Activated T-cell treated with anti-CD3 and anti-CD28 coated beads for 1 hour (primary cell): Measurements from ENCODE around the gene TMEM87A.
"Not testable (repeated sequence)": the region's sequence is repeated elsewhere in the genome, so short reads cannot be mapped to it uniquely, and the experiment has no call there.

ENCODE experiments used
- DNase-seq: peaks from one replicate; pipeline ENCODE4 v3.0.0-alpha.2; 2020; ENCODE audit warnings: low read depth

Gene TMEM87A

DNA sequence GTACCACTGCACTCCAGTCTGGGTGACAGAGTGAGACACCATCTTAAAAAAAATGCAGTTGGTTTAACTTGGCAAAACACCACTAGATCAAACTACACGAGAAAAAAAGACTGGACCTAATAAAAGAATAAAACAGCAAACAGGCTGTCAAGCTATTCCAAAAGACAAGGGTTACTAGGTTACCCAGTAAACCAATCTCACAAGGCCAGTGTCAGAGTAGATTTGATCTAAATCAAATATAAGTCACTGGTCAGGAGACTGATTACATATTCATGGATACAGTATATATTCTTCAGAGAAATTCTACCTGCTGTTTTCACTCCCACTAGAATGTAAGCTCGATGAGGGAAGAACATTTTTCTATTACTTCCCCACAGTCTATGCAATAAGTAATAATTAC lies 2.7 kb downstream of the TMEM87A start:
- no peak for DNase-seq

DNA sequence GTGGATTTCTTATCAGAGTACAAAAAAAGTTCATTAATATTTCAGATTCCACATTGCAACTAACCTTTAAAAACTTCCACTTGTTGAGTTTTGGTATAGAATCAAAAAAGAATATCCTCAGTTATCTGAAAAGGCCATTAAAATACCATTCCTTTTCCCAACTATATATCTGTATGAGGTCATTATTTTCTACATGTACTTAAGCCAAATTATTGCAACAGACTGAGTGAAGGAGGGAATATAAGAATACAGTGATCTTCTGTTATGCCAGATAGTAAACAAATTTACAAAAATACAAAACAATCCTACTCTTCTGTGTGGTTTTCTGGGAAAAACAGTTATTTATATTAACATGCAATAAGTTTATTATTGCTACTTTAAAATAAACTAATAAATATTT lies 5.9 kb downstream of the TMEM87A start:
- no peak for DNase-seq

DNA sequence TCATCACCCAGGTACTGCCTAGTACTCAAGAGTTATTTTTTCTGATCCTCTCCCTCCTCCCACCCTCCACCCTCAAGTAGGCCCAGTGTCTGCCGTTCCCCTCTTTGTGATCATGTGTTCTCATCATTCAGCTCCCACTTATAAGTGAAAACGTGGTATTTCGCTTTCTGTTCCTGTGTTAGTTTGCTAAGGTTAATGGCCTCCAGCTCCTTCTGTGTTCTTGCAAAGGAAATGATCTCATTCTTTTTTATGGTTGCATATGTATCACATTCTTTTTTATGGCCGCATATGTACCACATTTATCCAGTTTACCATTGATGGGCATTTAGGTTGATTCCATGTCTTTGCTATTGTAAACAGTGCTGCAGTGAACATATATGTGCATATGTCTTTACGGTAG lies 8.4 kb downstream of the TMEM87A start:
- DNase-seq: no peak

DNA sequence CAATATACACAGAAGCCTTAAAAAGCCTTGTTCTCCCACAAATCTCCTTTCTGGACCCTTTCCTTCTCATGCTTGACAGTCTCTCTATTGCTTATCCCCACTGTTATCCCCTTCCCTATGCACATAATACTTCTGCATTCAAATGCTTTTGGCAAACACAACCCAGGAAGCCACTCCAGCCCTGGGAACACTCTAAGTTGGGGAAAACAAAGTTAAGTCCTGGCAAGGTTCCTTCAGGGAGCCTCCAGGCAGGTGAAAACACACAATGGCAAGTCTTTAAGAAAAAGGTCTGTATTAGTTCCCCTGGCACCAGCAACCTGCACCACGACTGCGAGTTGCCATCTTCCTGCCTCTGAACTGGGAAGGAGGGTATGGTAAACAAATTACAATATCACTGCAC lies 19.9 kb downstream of the TMEM87A start:
- DNase-seq: no peak

DNA sequence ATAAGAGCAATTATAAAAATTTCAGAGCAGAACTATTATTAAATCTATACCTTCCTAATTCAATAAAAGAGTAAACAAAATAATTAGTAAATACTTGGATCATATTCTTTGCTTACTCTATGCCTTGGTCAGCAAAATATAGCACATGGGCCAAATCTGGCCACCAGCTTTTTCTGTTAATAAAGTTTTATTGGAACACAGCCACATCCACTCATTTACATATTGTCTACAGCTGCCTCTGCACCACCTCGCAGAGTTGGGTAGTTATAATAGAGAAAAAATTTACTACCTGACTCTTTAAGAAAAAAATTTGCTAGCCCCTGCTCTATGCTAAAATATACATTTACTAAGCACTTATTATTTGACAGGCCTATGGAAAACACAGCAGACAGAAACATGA lies 32.4 kb downstream of the TMEM87A start:
- DNase-seq: no peak

DNA sequence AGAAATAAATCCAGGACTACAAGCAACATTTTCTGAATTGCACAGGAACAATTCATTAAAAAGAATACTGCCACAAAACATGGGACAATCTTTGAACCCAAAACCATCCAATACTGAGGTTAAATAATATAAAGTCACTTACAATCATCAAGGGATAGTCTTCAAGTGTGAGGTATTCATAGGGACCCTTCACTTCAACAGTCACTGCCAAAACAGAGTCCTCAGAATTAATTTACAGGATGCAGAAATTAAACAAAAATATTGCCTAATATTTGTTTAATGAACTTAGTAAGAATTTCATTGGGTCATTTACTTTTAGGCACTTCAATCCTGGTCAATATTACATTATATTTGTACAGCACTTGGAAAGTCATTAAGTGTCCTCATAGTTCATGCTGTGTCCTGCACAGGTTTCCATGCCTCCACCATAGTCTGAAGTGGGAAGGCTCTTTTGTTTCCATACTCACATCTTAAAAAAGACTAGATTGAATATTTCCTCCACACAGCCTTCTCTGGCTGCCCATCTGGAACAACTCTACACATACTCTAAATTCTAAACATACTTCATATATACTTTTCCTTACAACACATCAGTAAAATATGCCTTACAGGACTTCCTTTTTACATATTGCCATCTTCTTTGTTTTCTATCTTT lies 33.6 kb downstream of the TMEM87A start:
- DNase-seq: no peak

DNA sequence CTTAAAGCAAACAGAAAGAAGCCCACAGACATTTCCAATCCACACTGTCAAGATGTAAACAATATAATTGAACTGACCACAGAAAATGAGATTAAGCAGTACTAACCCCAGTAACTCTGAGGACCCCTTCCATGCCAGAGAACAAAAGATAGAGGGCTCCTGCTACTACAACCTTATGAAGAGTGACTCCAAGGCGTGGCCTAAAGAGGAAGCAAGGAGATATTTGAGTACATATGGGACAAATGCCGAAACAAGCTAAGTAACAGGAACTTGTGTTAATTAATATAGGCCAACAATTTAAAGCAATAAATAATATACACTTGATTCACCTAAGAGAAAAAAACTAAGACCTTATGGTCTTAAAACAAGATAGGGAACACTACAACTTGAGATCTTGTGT lies 40.1 kb downstream of the TMEM87A start:
- DNase-seq: no peak

DNA sequence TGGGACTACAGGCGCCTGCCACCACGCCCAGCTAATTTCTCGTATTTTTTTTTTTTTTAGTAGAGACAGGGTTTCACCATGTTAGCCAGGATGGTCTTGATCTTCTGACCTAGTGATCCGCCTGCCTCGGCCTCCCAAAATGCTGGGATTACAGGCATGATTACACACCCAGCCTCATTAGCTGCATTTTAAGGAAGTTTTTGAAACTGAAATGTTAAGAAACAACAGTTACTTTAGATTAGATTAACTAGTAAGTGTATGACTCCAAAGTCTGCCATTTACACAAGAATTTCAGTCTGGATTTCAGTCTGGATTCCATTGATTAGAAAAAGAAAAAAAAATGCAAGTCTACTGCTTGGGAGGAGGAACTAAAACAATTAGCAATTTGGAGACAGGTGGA lies 40.6 kb downstream of the TMEM87A start:
- DNase-seq: no peak

DNA sequence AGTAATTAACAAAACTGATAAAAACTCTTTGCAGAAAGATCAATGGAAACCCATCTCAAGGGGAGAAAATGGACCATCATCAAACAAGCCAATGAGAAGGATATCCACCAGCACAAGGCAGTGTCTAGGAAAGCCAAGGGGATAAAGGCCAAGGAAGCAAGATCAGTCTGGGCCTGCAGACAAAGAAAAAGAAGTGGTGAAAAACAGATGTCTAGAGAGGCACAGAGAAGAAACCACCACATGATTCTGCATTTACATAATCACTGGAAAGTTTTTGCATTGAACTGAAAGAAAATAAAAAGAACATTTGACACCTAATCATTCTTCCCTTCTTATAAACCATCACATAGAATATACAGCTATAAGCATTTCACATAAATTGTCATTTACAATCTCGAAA lies 42.1 kb downstream of the TMEM87A start:
- no peak for DNase-seq

DNA sequence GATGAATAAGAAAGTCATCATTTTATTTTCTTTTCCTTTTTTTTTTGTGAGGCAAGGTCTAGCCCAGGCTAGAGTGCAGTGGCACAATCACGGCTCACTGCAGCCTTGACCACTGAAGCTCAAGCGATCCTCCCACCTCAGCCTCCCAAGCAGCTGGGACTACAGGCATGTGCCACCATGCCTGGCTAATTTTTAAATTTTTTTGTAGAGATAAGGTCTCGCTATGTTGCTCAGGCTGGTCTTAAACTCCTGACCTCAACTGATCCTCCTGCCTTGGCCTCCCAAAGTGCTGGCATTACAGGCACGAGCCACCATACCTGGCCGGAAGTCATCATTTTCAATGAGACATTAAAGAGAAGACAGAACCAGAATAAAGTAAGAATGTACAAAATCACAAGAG lies 44.3 kb downstream of the TMEM87A start:
- not testable (repeated sequence) for DNase-seq

DNA sequence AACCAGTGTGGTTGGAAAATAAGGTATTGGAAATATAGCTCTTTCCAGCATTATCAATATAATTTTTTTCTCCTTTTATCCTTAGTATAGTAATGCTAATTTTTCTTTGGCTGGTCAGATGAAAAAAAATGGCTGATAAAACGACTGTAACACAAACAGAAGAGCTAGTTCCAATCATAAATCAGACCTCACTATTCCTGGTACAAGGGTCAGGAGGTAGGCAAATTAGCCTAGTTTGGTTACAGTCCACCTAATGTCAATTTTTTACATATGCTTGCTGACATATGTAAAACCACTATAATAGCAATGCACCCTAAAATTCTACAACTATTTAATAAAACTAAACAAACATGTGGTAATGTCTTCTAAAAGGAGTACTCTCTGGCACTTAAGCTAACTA lies 45.2 kb downstream of the TMEM87A start:
- no peak for DNase-seq

DNA sequence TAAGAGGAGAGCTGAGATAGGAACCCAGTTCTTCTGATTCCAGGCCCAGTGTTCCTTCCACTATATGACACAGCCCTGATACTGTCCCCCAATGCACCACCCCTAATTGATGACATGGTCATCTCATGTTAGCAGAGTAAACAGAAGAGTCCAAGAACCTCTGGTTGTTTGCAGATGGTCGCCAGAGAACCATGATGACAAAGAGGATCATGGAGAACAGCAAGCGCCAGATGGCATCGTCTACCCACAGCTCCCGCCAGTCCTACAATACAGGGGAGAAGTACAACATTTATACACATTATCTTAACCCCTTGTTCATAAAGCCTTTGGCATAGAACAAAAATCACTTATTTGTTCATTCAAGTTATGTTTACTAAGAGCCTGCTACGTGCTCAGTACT lies 46.6 kb downstream of the TMEM87A start:
- no peak for DNase-seq

DNA sequence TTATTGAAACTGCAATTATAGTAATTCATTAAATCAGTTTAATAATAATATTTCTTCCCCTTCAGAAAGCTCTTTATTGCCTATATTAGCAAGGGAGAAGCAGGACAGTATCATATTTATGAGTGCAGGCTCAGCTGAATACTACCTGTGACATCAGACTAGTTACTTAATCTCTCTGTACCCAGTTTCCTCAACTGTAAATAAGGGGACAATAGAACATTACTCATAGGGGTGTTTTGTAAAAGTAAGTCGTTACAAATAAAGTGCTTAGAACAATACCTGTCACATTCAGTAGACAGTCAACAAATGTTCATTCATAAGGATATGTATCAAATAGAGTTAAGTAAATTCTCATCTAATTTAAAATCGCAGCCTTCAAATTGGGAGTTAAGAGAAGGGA lies 53.0 kb downstream of the TMEM87A start:
- no peak for DNase-seq

DNA sequence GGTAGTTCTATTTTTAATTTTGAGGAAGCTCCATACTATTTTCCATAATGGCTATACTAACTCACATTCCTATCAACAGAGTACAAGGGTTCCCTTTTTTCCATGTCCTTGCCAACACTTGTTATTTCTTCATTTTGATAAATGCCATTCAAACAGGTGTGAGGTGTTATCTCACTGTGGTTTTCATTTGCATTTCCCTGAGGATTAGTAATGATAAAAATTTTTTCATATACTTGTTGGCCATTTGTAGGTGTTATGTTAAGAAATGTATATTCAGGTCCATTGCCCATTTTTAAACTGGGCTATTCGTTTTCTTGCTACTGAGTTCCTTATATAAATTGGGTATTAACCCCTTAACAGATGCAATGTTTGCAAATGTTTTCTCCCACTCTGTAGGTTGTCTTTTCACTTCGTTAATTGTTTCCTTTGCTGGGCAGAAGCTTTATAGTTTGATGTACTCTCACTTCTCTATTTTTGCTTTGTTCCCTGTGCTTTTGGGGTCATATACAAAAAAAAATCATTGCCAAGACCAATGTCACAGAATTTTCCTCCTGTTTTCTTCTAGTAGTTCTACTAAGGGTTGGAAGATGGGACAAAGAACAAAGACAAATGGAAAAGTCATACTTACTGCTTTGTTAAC lies 54.2 kb downstream of the TMEM87A start:
- DNase-seq: no peak

DNA sequence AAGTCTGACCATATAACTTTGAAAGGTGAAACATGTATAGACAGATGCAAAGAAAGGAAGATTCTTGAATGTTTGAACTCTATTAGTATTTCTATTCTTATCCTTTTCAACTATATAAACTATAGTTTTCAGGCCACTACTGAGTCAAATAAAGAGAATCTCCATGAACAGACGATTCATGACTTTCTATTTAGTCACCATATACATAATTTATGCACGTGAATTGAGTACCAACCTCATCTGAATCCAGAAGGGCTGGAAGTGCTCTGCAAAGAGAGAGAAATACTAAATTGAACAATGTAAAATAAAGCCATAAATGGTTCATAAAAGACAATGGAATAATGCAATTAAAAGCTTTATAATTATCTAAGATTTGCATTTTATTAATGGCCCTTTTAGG lies 55.7 kb downstream of the TMEM87A start:
- DNase-seq: no peak

DNA sequence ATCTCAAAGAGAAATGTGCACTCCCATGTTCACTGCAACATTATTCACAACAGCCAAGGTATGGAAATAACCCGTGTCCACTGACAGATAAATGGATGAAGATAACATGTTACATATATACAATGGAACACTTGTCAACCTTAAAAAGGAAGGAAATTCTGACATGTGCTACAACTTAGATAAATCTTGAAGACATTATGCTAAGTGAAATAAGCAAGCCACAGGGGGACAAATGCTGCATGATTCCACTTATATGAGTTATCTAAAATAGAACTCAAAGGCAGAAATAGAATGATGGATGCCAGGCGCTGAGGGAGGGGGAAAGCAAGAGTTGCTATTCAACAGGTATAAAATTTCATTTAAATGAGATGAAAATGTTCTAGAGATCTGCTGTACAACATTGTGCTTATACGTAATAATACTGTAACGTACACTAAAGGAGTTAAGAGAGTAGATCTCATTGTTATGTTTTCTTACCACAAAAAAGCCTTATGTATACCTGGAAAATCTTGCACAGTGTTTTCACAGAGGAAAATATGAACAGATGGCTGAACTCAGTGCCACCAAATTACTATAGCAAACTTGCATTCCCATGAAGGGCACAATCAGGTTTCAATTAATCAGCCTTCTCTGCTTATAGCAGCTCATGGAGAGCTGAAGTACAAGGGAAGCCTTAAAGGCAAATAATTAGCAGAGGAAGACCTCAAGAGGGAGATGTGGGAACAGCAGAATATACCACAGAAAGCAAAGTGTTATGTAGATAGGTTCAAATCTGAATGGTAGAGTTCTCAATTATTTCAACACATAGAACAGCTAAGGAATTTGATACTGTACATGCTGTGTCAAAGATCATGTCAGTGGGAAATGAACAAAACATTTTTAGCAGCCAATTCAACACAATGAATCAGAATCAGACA lies 57.1 kb downstream of the TMEM87A start:
- no peak for DNase-seq

DNA sequence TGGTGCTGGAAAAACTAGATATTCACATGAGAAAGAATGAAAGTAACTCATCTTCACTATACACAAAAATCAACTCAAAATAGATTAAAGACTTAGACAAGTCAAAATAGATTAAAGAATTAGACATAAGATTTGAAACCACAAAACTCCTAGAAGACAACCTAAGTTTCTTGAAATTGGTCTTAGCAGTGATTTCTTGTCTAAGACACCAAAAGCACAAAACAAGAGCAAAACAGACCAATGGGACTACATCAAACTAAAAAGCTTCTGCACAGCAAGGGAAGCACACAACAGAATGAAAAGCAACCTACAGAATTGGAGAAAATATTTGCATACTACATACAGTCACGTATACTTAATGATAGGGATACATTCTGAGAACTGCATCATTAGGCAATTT lies 58.6 kb downstream of the TMEM87A start:
- no peak for DNase-seq

DNA sequence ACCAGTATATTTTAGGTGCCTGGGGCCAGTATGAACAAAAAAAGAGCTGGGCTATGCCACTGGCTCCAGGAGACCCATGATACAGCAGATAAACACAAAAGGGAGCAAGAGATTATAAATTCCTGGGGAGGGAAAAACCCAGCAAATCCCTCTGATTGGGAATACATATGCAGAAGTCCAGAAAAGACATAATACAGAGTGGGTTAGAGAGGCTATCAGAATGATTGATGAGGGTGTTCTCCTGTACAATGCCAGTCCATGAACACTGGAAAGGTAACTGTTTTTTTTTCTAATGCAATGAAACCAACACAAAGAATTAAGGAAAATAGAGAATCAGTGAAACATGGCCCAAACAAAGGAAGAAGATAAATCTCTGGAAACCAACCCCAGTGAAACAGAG lies 59.7 kb downstream of the TMEM87A start:
- DNase-seq: no peak

DNA sequence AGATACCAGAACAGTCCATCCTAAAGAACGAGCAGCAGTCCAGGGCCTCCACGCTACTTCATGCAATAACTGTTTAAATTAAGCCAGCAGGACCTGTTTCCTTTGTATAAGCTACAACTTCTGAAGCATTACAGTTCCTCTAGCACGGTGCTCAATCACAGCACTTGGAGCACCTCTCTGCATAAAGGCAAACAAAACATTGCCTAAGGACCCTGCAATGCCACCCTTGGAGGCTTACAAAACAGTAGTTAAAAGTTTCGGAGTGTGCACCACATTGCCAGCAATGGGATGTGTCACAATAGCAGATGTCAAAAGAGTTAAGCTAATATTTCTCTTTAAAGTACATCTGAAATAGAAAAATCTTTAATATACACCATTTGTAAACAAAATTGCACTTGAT lies 62.5 kb downstream of the TMEM87A start:
- no peak for DNase-seq

DNA sequence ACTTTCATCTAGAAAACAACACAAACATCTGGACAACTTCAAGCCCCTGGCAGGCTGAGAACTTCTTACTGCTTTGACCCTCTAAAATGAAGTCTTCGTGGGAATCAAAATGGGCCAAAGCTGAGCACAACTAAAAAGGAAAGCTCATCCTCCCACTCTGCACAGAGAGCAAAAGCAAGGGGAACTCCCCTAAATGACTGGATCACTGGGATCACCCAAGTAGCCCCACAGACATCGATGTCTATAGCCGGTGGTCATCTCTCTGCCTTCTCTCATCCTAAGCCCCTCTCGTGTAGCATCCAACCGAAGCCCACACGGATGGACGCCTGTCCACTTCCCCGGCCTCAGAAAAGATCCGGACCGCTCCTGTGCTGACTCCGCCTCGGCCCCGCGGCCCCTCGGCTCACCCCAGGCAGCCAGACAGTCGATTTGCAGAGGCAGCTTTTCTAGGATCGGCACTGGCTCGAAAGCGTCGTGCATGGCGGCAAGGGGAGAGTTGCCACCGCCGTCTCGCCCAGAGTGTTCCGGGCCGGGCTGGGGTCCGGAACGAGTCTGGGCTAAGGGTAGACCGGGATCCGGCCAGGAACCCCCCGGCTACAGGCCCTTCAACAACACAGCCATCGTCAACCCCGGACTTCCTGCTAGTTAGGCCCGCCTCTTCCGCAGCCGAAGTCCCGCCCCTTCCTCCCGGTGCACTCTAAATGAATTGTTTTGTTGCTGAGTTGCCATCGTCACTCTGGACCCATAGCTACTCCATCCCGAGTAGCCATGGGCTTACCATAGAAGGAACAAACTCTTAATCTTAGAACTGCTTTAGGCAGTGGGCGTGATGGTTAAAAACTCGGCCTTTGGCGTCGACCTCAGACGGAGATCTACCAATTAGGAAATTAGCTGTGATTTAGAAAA lies 65.3 kb downstream of the TMEM87A start, which contains the start of gene VPS39:
Gene VPS39, minus strand, starts transcription at position 631 of the 906 bp plus-strand sequence. Its CDS starts 151 bp downstream, at position 480.
- DNase-seq: peak; percentile 68

DNA sequence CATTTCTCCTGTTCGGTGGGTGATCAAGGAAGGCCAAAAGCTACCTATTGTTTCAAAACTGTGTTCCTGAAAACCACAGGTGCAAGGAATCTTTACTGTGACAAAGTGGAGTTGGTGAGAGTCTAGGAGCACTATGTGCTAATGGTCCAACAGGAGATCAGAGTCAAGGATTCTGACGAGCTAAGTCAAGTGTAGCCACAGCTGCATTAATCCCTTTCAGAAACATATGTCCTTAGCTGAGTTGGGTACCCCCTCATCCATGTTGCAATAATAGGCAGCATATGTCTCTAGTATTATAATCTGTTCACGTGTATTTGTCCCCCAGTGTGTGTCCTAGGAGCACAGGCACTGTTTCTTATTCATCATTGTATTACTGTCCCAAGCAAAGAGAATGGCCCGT lies 66.8 kb downstream of the TMEM87A start:
- DNase-seq: no peak

DNA sequence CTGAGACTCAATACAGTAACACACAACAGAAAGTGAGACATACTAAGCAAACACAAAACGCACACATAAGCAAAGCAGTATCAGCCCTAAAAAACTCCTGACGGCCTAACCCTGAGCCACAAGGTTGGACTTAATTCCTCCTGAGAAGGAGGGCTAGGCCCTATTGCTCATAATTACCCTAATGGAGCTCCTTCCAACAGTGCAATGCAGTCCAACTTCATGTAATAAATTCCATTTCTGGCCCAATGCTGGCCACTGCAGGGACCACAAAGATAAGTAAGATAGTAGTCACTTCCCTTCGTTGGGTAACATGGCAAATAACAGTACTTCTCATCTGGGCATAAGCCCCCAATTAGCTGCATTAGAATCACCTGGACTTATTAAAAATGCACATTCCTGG lies 69.3 kb downstream of the TMEM87A start:
- no peak for DNase-seq
